ENCODE data around the gene PROM2. TPM values are rescaled to one million over a fixed set of nuclear protein-coding genes. Genes with fewer than 3 reads are reported as not detected.

The PROM2 gene
- total RNA-seq = 37.1 and 59.9 TPM in 2 replicates

GRCh38 chr2:95274291-95275150 is at the start of gene PROM2:
Gene PROM2, plus strand, starts transcription at chr2:95274449. Its CDS starts 137 bp downstream, at chr2:95274586.

GRCh38 chr2:95296880-95297487 is 22.7 kb downstream of the PROM2 start, which contains the start of gene KCNIP3:
Gene KCNIP3, plus strand, starts transcription at chr2:95297347. Its CDS starts 92 bp downstream, at chr2:95297439.

Other genes with a start within 250 kb of the PROM2 start
- 1.3 and 55.9 TPM in 2 replicates for gene MAL, start 248.7 kb upstream of the PROM2 start, total RNA-seq
- 53.1 and 62.2 TPM in 2 replicates for gene MRPS5, start 152.6 kb upstream of the PROM2 start, total RNA-seq
- 12.8 and 15.9 TPM in 2 replicates for gene ZNF514, start 114.6 kb upstream of the PROM2 start, total RNA-seq
- 5.5 and 6.7 TPM in 2 replicates for gene ZNF2, start 108.6 kb upstream of the PROM2 start, total RNA-seq
- gene ZNF892, start 66.9 kb upstream of the PROM2 start, total RNA-seq = 4.5 and 7.2 TPM in 2 replicates
- gene KCNIP3, start 22.9 kb downstream of the PROM2 start, total RNA-seq = 11.1 TPM in 1 of 2 replicates, not detected in the other
- gene FAHD2A, start 128.3 kb downstream of the PROM2 start, total RNA-seq = 25.6 and 38.3 TPM in 2 replicates
- gene TRIM43B, start 210.3 kb downstream of the PROM2 start, total RNA-seq = not detected in 2 replicates